NCI-H146 (cell line): Measurements from ENCODE around the gene PPP4R3A.
A peak's percentile ranks its signal among the peaks of the same experiment; 100 is the strongest.
"Not testable (repeated sequence)": the region's sequence is repeated elsewhere in the genome, so short reads cannot be mapped to it uniquely, and the experiment has no call there.

ENCODE experiments used
- DNase-seq: peaks from one replicate; lab custom pipeline; 2025; lab: John Stamatoyannopoulos, UW

The PPP4R3A gene

GRCh38 chr14:91438845-91439244, 71.3 kb downstream of the PPP4R3A start:
- DNase-seq = no peak

GRCh38 chr14:91436266-91436665, 73.8 kb downstream of the PPP4R3A start:
- not testable (repeated sequence) for DNase-seq

GRCh38 chr14:91429385-91429784, 80.7 kb downstream of the PPP4R3A start:
- DNase-seq = no peak

- DNase-seq = not testable (repeated sequence)
These were observed 81.2 kb downstream of the PPP4R3A start for GRCh38 chr14:91428931-91429330.

- not testable (repeated sequence) for DNase-seq
These were observed 84.6 kb downstream of the PPP4R3A start for GRCh38 chr14:91425531-91425944.

GRCh38 chr14:91424813-91425530, 85.1 kb downstream of the PPP4R3A start:
- DNase-seq = no peak

- DNase-seq = no peak
These were observed 89.4 kb downstream of the PPP4R3A start for GRCh38 chr14:91420686-91421085.

GRCh38 chr14:91419451-91419850, 90.7 kb downstream of the PPP4R3A start:
- DNase-seq = no peak

- DNase-seq = no peak
These were observed 91.1 kb downstream of the PPP4R3A start for GRCh38 chr14:91419044-91419397.

GRCh38 chr14:91418387-91419043, 91.6 kb downstream of the PPP4R3A start:
- peak; percentile 63 for DNase-seq

- peak; percentile 55 for DNase-seq
These were observed 92.1 kb downstream of the PPP4R3A start for GRCh38 chr14:91417983-91418386.

- DNase-seq = peak; percentile 59
These were observed 92.8 kb downstream of the PPP4R3A start, which contains the start of gene CCDC88C for GRCh38 chr14:91417120-91417982. Gene CCDC88C, minus strand, starts transcription at chr14:91417820. Its CDS starts 130 bp downstream, at chr14:91417690.

GRCh38 chr14:91416744-91417119, 93.4 kb downstream of the PPP4R3A start:
- peak; percentile 24 for DNase-seq

- DNase-seq = no peak
These were observed 94.0 kb downstream of the PPP4R3A start for GRCh38 chr14:91415794-91416743.

GRCh38 chr14:91414475-91414833, 95.7 kb downstream of the PPP4R3A start:
- DNase-seq = no peak

GRCh38 chr14:91413547-91414474, 96.3 kb downstream of the PPP4R3A start:
- DNase-seq = peak; percentile 87

- no peak for DNase-seq
These were observed 97.2 kb downstream of the PPP4R3A start for GRCh38 chr14:91412939-91413338.

GRCh38 chr14:91410771-91411536, 99.2 kb downstream of the PPP4R3A start:
- DNase-seq = no peak

- no peak for DNase-seq
These were observed 100.0 kb downstream of the PPP4R3A start for GRCh38 chr14:91409928-91410718.
